BLaER1 treated with 17β-estradiol and CSF1 and Interleukin-3, amounts not matched to agents 10 nM and 100 nM (cell line): ENCODE data around the gene SLC9A5.

Source experiments
- H3K27ac ChIP-seq, 11 experiments: shearing (Covaris generic); formaldehyde crosslinking; 2 replicates each; pipeline ENCODE4 v1.8.1; 2022
- H3K27me3 ChIP-seq, 11 experiments: shearing (Covaris generic); formaldehyde crosslinking; 2 replicates each; pipeline ENCODE4 v1.8.1; 2022
- H3K36me3 ChIP-seq, 11 experiments: shearing (Covaris generic); formaldehyde crosslinking; 2 replicates each; pipeline ENCODE4 v1.8.1; 2022
- H3K4me1 ChIP-seq, 10 experiments: shearing (Covaris generic); formaldehyde crosslinking; 2 replicates each; pipeline ENCODE4 v1.8.1; 2022
- H3K4me2 ChIP-seq, 11 experiments: shearing (Covaris generic); formaldehyde crosslinking; 2 replicates each; pipeline ENCODE4 v1.8.1; 2022
- H3K4me3 ChIP-seq, 10 experiments: shearing (Covaris generic); formaldehyde crosslinking; 2 replicates each; pipeline ENCODE4 v1.8.1; 2022
- H3K9ac ChIP-seq, 11 experiments: shearing (Covaris generic); formaldehyde crosslinking; 2 replicates each; pipeline ENCODE4 v1.8.1; 2022
- H3K9me3 ChIP-seq, 11 experiments: shearing (Covaris generic); formaldehyde crosslinking; replicated peaks in 1 of 11; 2 replicates each; pipeline ENCODE4 v1.8.1; 2022
- H4K20me1 ChIP-seq, 11 experiments: shearing (Covaris generic); formaldehyde crosslinking; 2 replicates each; pipeline ENCODE4 v1.8.1; 2022
- Cebpa-rat ChIP-seq, 11 experiments: shearing (Covaris generic); IDR thresholded peaks; 2 replicates each; pipeline ENCODE4 v1.8.1; 2022

Gene SLC9A5

GRCh38 chr16:67211674-67212073 lies 37.1 kb upstream of the SLC9A5 start:
- Histone ChIP-seq H3K9ac (no peak overlapping the region), H3K27ac (no peak overlapping the region), H3K4me1 (peaks cover 6 to 38% (median 12%) of the 10 kb centered on the region in 10 experiments), H3K9me3 (no peaks in the 10 kb centered on the region), H3K4me3 (no peak overlapping the region), H4K20me1 (peaks cover 0 to 21% (median 0%) of the 10 kb centered on the region in 11 experiments; a peak in 5 of 22 replicates), H3K36me3 (peaks cover 0 to 12% (median 0%) of the 10 kb centered on the region in 11 experiments; a peak in 5 of 22 replicates), H3K27me3 (no peaks in the 10 kb centered on the region), H3K4me2 (no peak overlapping the region)
- no peak for TF ChIP-seq Cebpa-rat (IDR thresholded peaks at IDR 0.05)

- Histone ChIP-seq H3K9me3 (no peaks in the 10 kb centered on the region), H3K4me1 (peaks cover 17 to 39% (median 23%) of the 10 kb centered on the region in 10 experiments), H3K4me2 (no peak overlapping the region; a peak in 1 of 22 replicates), H3K9ac (no peak overlapping the region; a peak in 1 of 22 replicates), H3K27ac (no peak overlapping the region), H3K36me3 (peaks cover 0 to 1% (median 0%) of the 10 kb centered on the region in 11 experiments; a peak in 1 of 22 replicates), H4K20me1 (peaks cover 0 to 10% (median 0%) of the 10 kb centered on the region in 11 experiments; a peak in 4 of 22 replicates), H3K27me3 (no peaks in the 10 kb centered on the region), H3K4me3 (no peak overlapping the region)
- TF ChIP-seq Cebpa-rat (IDR thresholded peaks at IDR 0.05), result no peak
Measured at GRCh38 chr16:67212766-67213165, 36.0 kb upstream of the SLC9A5 start.

GRCh38 chr16:67213197-67214019 lies 35.4 kb upstream of the SLC9A5 start:
- no peaks in the 10 kb centered on the region for H3K27me3 ChIP-seq
- H3K9ac ChIP-seq, result no peak overlapping the region; a peak in 1 of 22 replicates
- no peak overlapping the region for H3K4me3 ChIP-seq
- no peak overlapping the region; a peak in 1 of 22 replicates for H3K4me2 ChIP-seq
- H4K20me1 ChIP-seq, result peaks cover 0 to 4% (median 0%) of the 10 kb centered on the region in 11 experiments; a peak in 3 of 22 replicates
- no peak overlapping the region for H3K27ac ChIP-seq
- no peaks in the 10 kb centered on the region for H3K36me3 ChIP-seq
- TF ChIP-seq Cebpa-rat (IDR thresholded peaks at IDR 0.05), result no peak
- no peaks in the 10 kb centered on the region for H3K9me3 ChIP-seq
- H3K4me1 ChIP-seq, result peaks cover 23 to 39% (median 29%) of the 10 kb centered on the region in 10 experiments

- no peak for TF ChIP-seq Cebpa-rat (IDR thresholded peaks at IDR 0.05)
- Histone ChIP-seq H3K4me1 (peaks cover 37 to 59% (median 41%) of the 10 kb centered on the region in 10 experiments), H3K4me2 (peak overlapping the region in 3 of 11 experiments; percentile 77 to 86 (median 85); a peak in 6 of 22 replicates), H3K36me3 (no peaks in the 10 kb centered on the region), H4K20me1 (no peaks in the 10 kb centered on the region), H3K9ac (no peak overlapping the region), H3K27ac (no peak overlapping the region), H3K9me3 (no peaks in the 10 kb centered on the region), H3K4me3 (no peak overlapping the region), H3K27me3 (no peaks in the 10 kb centered on the region)
Measured at GRCh38 chr16:67215706-67216105, 33.1 kb upstream of the SLC9A5 start.

- H3K27me3 ChIP-seq, result no peaks in the 10 kb centered on the region
- peaks cover 38 to 64% (median 50%) of the 10 kb centered on the region in 10 experiments for H3K4me1 ChIP-seq
- peak overlapping the region in 6 of 11 experiments; percentile 21 to 55 (median 49); a peak in 10 of 22 replicates for H3K9ac ChIP-seq
- H3K4me3 ChIP-seq, result no peak overlapping the region
- H3K27ac ChIP-seq, result peak overlapping the region in 10 of 11 experiments; percentile 2 to 63 (median 51); a peak in 16 of 22 replicates
- no peaks in the 10 kb centered on the region for H3K36me3 ChIP-seq
- H3K9me3 ChIP-seq, result no peaks in the 10 kb centered on the region
- no peaks in the 10 kb centered on the region for H4K20me1 ChIP-seq
- no peak for TF ChIP-seq Cebpa-rat (IDR thresholded peaks at IDR 0.05)
- peak overlapping the region; percentile 65 to 91 (median 79) for H3K4me2 ChIP-seq
Measured at GRCh38 chr16:67216612-67217490, 31.9 kb upstream of the SLC9A5 start.

- peaks cover 31 to 53% (median 51%) of the 10 kb centered on the region in 10 experiments for H3K4me1 ChIP-seq
- no peak overlapping the region for H3K27ac ChIP-seq
- H3K9me3 ChIP-seq, result no peaks in the 10 kb centered on the region
- H3K9ac ChIP-seq, result no peak overlapping the region
- no peak for TF ChIP-seq Cebpa-rat (IDR thresholded peaks at IDR 0.05)
- H3K27me3 ChIP-seq, result no peaks in the 10 kb centered on the region
- no peak overlapping the region for H3K4me2 ChIP-seq
- no peak overlapping the region for H3K4me3 ChIP-seq
- peaks cover 0 to 19% (median 15%) of the 10 kb centered on the region in 11 experiments; a peak in 14 of 22 replicates for H4K20me1 ChIP-seq
- H3K36me3 ChIP-seq, result peaks cover 10 to 13% (median 12%) of the 10 kb centered on the region in 11 experiments
Measured at GRCh38 chr16:67223992-67224391, 24.8 kb upstream of the SLC9A5 start.

GRCh38 chr16:67226295-67226803 lies 22.4 kb upstream of the SLC9A5 start:
- H3K9me3 ChIP-seq, result no peaks in the 10 kb centered on the region
- peak overlapping the region; percentile 78 to 96 (median 88) for H3K9ac ChIP-seq
- no peaks in the 10 kb centered on the region for H3K27me3 ChIP-seq
- peaks cover 33 to 36% (median 35%) of the 10 kb centered on the region in 11 experiments for H3K36me3 ChIP-seq
- H4K20me1 ChIP-seq, result peaks cover 0 to 42% (median 32%) of the 10 kb centered on the region in 11 experiments; a peak in 15 of 22 replicates
- peak overlapping the region; percentile 78 to 99 (median 96) for H3K4me2 ChIP-seq
- H3K4me3 ChIP-seq, result peak overlapping the region; percentile 81 to 100 (median 96)
- TF ChIP-seq Cebpa-rat (IDR thresholded peaks at IDR 0.05), result no peak
- H3K27ac ChIP-seq, result peak overlapping the region; percentile 61 to 88 (median 81)
- peaks cover 27 to 37% (median 31%) of the 10 kb centered on the region in 10 experiments for H3K4me1 ChIP-seq

- H3K9ac ChIP-seq, result peak within 1 kb of the TSS; percentile 80 to 96 (median 88)
- H3K27me3 ChIP-seq, result no peaks in the 10 kb centered on the region
- H3K4me1 ChIP-seq, result peaks cover 27 to 33% (median 30%) of the 10 kb centered on the region in 10 experiments
- peak within 1 kb of the TSS; percentile 61 to 91 (median 81) for H3K27ac ChIP-seq
- peaks cover 40 to 42% (median 42%) of the 10 kb centered on the region in 11 experiments for H3K36me3 ChIP-seq
- H3K4me2 ChIP-seq, result peak within 1 kb of the TSS; percentile 94 to 99 (median 97)
- peak within 1 kb of the TSS; percentile 81 to 100 (median 96) for H3K4me3 ChIP-seq
- TF ChIP-seq Cebpa-rat (IDR thresholded peaks at IDR 0.05), result no peak
- H3K9me3 ChIP-seq, result no peaks in the 10 kb centered on the region
- H4K20me1 ChIP-seq, result peaks cover 0 to 48% (median 38%) of the 10 kb centered on the region in 11 experiments; a peak in 15 of 22 replicates
Measured at GRCh38 chr16:67226804-67227566, 21.8 kb upstream of the SLC9A5 start, which contains the start of gene TMEM208. Gene TMEM208 (plus strand): TSS chr16:67227130. CDS start chr16:67227219, 89 bp downstream.
